HG03354 (cell line): ENCODE data around the gene ATRIP.

Experiments
- ATAC-seq: cut with Tn5 transposase; IDR thresholded peaks from one replicate; pipeline ENCODE4 v1.9.1; 2021; ENCODE audit warnings: mild to moderate bottlenecking; ENCODE audit not compliant: unreplicated experiment, poor library complexity, severe bottlenecking

Gene ATRIP

GRCh38 chr3:48422272-48422671 lies 24.3 kb upstream of the ATRIP start:
- no peak for ATAC-seq

- ATAC-seq, result no peak
Observed at GRCh38 chr3:48422681-48423080, 23.9 kb upstream of the ATRIP start.

GRCh38 chr3:48423241-48423882 lies 23.2 kb upstream of the ATRIP start:
- ATAC-seq, result no peak

- no peak for ATAC-seq
Observed at GRCh38 chr3:48423883-48424695, 22.4 kb upstream of the ATRIP start.

- no peak for ATAC-seq
Observed at GRCh38 chr3:48425281-48425812, 21.2 kb upstream of the ATRIP start.

GRCh38 chr3:48426401-48426909 lies 20.1 kb upstream of the ATRIP start:
- ATAC-seq, result no peak

GRCh38 chr3:48426944-48427629 lies 19.4 kb upstream of the ATRIP start:
- no peak for ATAC-seq

- ATAC-seq, result no peak
Observed at GRCh38 chr3:48427630-48427962, 18.9 kb upstream of the ATRIP start.

- ATAC-seq, result no peak
Observed at GRCh38 chr3:48428088-48428571, 18.4 kb upstream of the ATRIP start.

- peak; percentile 50 for ATAC-seq
Observed at GRCh38 chr3:48428572-48429316, 17.8 kb upstream of the ATRIP start.

GRCh38 chr3:48429317-48429959 lies 17.1 kb upstream of the ATRIP start:
- ATAC-seq, result peak; percentile 49

GRCh38 chr3:48429960-48430707 lies 16.4 kb upstream of the ATRIP start, which contains the start of gene PLXNB1:
Gene PLXNB1, minus strand, starts transcription at chr3:48430086. Its CDS starts 5,475 bp downstream, at chr3:48424611.
- ATAC-seq, result no peak

GRCh38 chr3:48430708-48431101 lies 15.8 kb upstream of the ATRIP start:
- ATAC-seq, result no peak

- no peak for ATAC-seq
Observed at GRCh38 chr3:48431224-48432029, 15.1 kb upstream of the ATRIP start.

- no peak for ATAC-seq
Observed at GRCh38 chr3:48432411-48433371, 13.8 kb upstream of the ATRIP start.

- no peak for ATAC-seq
Observed at GRCh38 chr3:48433472-48434118, 12.9 kb upstream of the ATRIP start.
